ENCODE data around the gene TAF7L. TPM values are rescaled to one million over a fixed set of nuclear protein-coding genes. Genes with fewer than 3 reads are reported as not detected.

TAF7L gene
- total RNA-seq, 1 experiment from 2014 or later: not detected

DNA sequence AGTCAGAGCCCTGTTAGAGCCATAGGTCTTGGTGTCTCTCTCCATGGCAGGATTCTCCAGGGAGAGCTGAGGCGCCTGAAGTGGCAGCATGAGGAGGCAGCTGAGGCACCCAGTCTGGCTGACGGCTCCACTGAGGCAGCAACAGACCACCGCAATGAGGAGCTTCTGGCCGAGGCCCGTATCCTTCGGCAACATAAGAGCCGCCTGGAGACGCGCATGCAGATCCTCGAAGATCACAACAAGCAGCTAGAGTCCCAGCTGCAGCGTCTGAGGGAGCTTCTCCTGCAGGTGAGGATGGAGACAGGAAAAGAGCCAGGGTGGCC, 32.9 kb downstream of the TAF7L start:
- H3K27me3 ChIP-seq (ENCODE audit: low read length): no peaks in the 10 kb centered on the region
- H3K79me2 ChIP-seq (ENCODE audit: low read length): no peaks in the 10 kb centered on the region
- ChIA-PET CTCF (no interaction called here), POLR2A (ENCODE audit: unreplicated experiment) (no interaction called here)
- no peaks in the 10 kb centered on the region for H3K4me1 ChIP-seq (ENCODE audit: insufficient read depth, low read length)
- DNase-seq: no peak
- no TSS peak for BruUV-seq (replicated peaks)
- H3K9me2 ChIP-seq (replicated peaks; ENCODE audit: low read length): no peaks in the 10 kb centered on the region
- no peak overlapping the region for H3K9ac ChIP-seq (ENCODE audit: low read length)
- H3K9me3 ChIP-seq (ENCODE audit: low read length): no peaks in the 10 kb centered on the region
- intact Hi-C loops (cut with micrococcal nuclease): no loop called here
- H3F3A ChIP-seq (ENCODE audit: low read length, unreplicated experiment): no peaks in the 10 kb centered on the region
- no peaks in the 10 kb centered on the region for H4K20me1 ChIP-seq (ENCODE audit: low read length)
- H2AFZ ChIP-seq (ENCODE audit: low read length): no peak overlapping the region
- H3K4me3 ChIP-seq (ENCODE audit: low read length): no peak overlapping the region
- H3K4me2 ChIP-seq (ENCODE audit: low read length): no peak overlapping the region
- no peak for ATAC-seq
- H3K27ac ChIP-seq (ENCODE audit: low read length): no peak overlapping the region
- no peaks in the 10 kb centered on the region for H3K36me3 ChIP-seq (ENCODE audit: low read depth, low read length)
- TF ChIP-seq EZH2phosphoT487 (IDR thresholded peaks at IDR 0.05; ENCODE audit: borderline replicate concordance, low read length): no peak
- TF ChIP-seq EZH2 (IDR thresholded peaks at IDR 0.05; ENCODE audit: low read length, unreplicated experiment): no peak
- TF ChIP-seq, protein P1, sequence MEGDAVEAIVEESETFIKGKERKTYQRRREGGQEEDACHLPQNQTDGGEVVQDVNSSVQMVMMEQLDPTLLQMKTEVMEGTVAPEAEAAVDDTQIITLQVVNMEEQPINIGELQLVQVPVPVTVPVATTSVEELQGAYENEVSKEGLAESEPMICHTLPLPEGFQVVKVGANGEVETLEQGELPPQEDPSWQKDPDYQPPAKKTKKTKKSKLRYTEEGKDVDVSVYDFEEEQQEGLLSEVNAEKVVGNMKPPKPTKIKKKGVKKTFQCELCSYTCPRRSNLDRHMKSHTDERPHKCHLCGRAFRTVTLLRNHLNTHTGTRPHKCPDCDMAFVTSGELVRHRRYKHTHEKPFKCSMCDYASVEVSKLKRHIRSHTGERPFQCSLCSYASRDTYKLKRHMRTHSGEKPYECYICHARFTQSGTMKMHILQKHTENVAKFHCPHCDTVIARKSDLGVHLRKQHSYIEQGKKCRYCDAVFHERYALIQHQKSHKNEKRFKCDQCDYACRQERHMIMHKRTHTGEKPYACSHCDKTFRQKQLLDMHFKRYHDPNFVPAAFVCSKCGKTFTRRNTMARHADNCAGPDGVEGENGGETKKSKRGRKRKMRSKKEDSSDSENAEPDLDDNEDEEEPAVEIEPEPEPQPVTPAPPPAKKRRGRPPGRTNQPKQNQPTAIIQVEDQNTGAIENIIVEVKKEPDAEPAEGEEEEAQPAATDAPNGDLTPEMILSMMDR (conservative IDR thresholded peaks at IDR 0.05; ENCODE audit: low read depth, low read length): no peak

GRCh38 chrX:101257448-101258258, 33.5 kb downstream of the TAF7L start:
- Histone ChIP-seq H3F3A (ENCODE audit: low read length, unreplicated experiment) (no peaks in the 10 kb centered on the region), H3K4me1 (ENCODE audit: insufficient read depth, low read length) (no peaks in the 10 kb centered on the region), H3K27ac (ENCODE audit: low read length) (no peak overlapping the region), H3K4me3 (ENCODE audit: low read length) (no peak overlapping the region), H4K20me1 (ENCODE audit: low read length) (no peaks in the 10 kb centered on the region), H3K9ac (ENCODE audit: low read length) (no peak overlapping the region), H3K27me3 (ENCODE audit: low read length) (no peaks in the 10 kb centered on the region), H3K4me2 (ENCODE audit: low read length) (no peak overlapping the region), H2AFZ (ENCODE audit: low read length) (no peak overlapping the region), H3K36me3 (ENCODE audit: low read depth, low read length) (no peaks in the 10 kb centered on the region), H3K79me2 (ENCODE audit: low read length) (no peaks in the 10 kb centered on the region), H3K9me2 (replicated peaks; ENCODE audit: low read length) (no peaks in the 10 kb centered on the region), H3K9me3 (ENCODE audit: low read length) (no peaks in the 10 kb centered on the region)
- ChIA-PET POLR2A (ENCODE audit: unreplicated experiment) (no interaction called here), CTCF (no interaction called here)
- intact Hi-C loops (cut with micrococcal nuclease): no loop called here
- peak; percentile 17 for DNase-seq
- BruUV-seq (replicated peaks): no TSS peak
- no peak for ATAC-seq
- TF ChIP-seq EZH2phosphoT487 (IDR thresholded peaks at IDR 0.05; ENCODE audit: borderline replicate concordance, low read length): no peak
- no peak for TF ChIP-seq EZH2 (IDR thresholded peaks at IDR 0.05; ENCODE audit: low read length, unreplicated experiment)
- TF ChIP-seq, protein P1 (conservative IDR thresholded peaks at IDR 0.05; ENCODE audit: low read depth, low read length): no peak

DNA sequence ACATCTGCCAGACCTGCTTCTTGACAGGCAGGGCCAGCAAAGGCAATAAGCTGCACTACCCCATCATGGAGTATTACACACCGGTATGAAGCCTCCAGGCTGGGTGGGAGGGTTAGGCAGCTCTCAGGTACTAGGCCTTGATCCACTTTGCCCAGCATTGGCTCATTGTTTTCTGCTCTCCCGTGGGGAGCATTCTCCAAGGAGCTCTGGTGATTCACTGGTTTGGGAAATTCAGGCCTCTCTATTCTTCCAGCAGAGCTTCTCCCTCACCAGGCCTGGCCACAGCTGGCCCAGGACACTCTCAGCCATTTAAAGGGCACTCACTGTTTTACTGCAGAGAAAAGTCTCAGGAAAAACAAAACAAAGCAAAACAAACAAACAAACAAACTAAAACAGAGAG, 38.5 kb downstream of the TAF7L start:
- Histone ChIP-seq H3K9me3 (ENCODE audit: low read length) (no peaks in the 10 kb centered on the region), H3K27me3 (ENCODE audit: low read length) (no peaks in the 10 kb centered on the region), H3K4me1 (ENCODE audit: insufficient read depth, low read length) (no peaks in the 10 kb centered on the region), H3K4me2 (ENCODE audit: low read length) (no peak overlapping the region), H3K9ac (ENCODE audit: low read length) (no peak overlapping the region), H3K36me3 (ENCODE audit: low read depth, low read length) (no peaks in the 10 kb centered on the region), H3K79me2 (ENCODE audit: low read length) (no peaks in the 10 kb centered on the region), H4K20me1 (ENCODE audit: low read length) (no peaks in the 10 kb centered on the region), H3K4me3 (ENCODE audit: low read length) (no peak overlapping the region), H2AFZ (ENCODE audit: low read length) (no peak overlapping the region), H3F3A (ENCODE audit: low read length, unreplicated experiment) (no peaks in the 10 kb centered on the region), H3K9me2 (replicated peaks; ENCODE audit: low read length) (no peaks in the 10 kb centered on the region), H3K27ac (ENCODE audit: low read length) (no peak overlapping the region)
- DNase-seq (no peak), ATAC-seq (no peak)
- TF ChIP-seq EZH2phosphoT487 (IDR thresholded peaks at IDR 0.05; ENCODE audit: borderline replicate concordance, low read length) (no peak), EZH2 (IDR thresholded peaks at IDR 0.05; ENCODE audit: low read length, unreplicated experiment) (no peak)
- TF ChIP-seq, protein P1 (conservative IDR thresholded peaks at IDR 0.05; ENCODE audit: low read depth, low read length): no peak
- no TSS peak for BruUV-seq (replicated peaks)
- ChIA-PET CTCF (no interaction called here), POLR2A (ENCODE audit: unreplicated experiment) (no interaction called here)
- intact Hi-C loops (cut with micrococcal nuclease): no loop called here

Measured in PC-3 (cell line).